ENCODE data around the gene ARL2. TPM values are rescaled to one million over a fixed set of nuclear protein-coding genes. Genes with fewer than 3 reads are reported as not detected.
"Not testable (repeated sequence)": the region's sequence is repeated elsewhere in the genome, so short reads cannot be mapped to it uniquely, and the experiment has no call there.

The ARL2 gene
- total and polyA plus RNA-seq, 11 donors: 90.3 to 241 (median 117) TPM

GRCh38 chr11:64970731-64971151 is 43.2 kb upstream of the ARL2 start:
- 86 to 92% (median 89%) methylated on average over 8 of the region's 8 CpGs for WGBS, 4 donors
- H3K27ac ChIP-seq: no peak overlapping the region
- intact Hi-C loops (cut with DNase I): no loop called here

GRCh38 chr11:64971421-64972233 is 42.3 kb upstream of the ARL2 start, which contains the start of gene MAJIN:
Gene MAJIN (minus strand): TSS chr11:64972108. CDS start chr11:64959405, 12,703 bp downstream.
- peaks cover 0 to 12% (median 10%) of the 10 kb centered on the region in 12 donors for H3K4me1 ChIP-seq
- H3K4me3 ChIP-seq: peak within 1 kb of the TSS in 11 of 12 donors; percentile 12 to 50 (median 45)
- intact Hi-C loops (cut with DNase I): no loop called here
- DNase-seq (peak; percentile 88 to 97 (median 89)), ATAC-seq (peak; percentile 55 to 95 (median 85))
- H3K27ac ChIP-seq: peak within 1 kb of the TSS in 10 of 12 donors; percentile 6 to 61 (median 48)
- peaks cover 0 to 3% (median 0%) of the 10 kb centered on the region in 9 donors for H3K27me3 ChIP-seq
- TF ChIP-seq CTCF (IDR thresholded peaks at IDR 0.05) (no peak), POLR2A (IDR thresholded peaks at IDR 0.05) (peak in 1 of 2 donors; percentile 61)
- whole genome bisulfite sequencing, 4 donors: 13 to 22% (median 15%) methylated on average over 59 to 69 of the region's 69 CpGs
- no peaks in the 10 kb centered on the region for H3K36me3 ChIP-seq
- H3K9me3 ChIP-seq: no peaks in the 10 kb centered on the region

More at GRCh38 chr11:64970731-64971151, 43.2 kb upstream of the ARL2 start:
- TF ChIP-seq CTCF (IDR thresholded peaks at IDR 0.05) (no peak), POLR2A (IDR thresholded peaks at IDR 0.05) (no peak)
- ATAC-seq (no peak), DNase-seq (no peak)
- H3K4me1 ChIP-seq: peaks cover 0 to 12% (median 10%) of the 10 kb centered on the region in 12 donors
- no peaks in the 10 kb centered on the region for H3K9me3 ChIP-seq
- no peaks in the 10 kb centered on the region for H3K36me3 ChIP-seq
- H3K4me3 ChIP-seq: no peak overlapping the region
- H3K27me3 ChIP-seq: peaks cover 0 to 3% (median 0%) of the 10 kb centered on the region in 9 donors

GRCh38 chr11:64974124-64974523 is 39.8 kb upstream of the ARL2 start:
- Histone ChIP-seq H3K4me3 (no peak overlapping the region), H3K27me3 (peaks cover 0 to 3% (median 0%) of the 10 kb centered on the region in 9 donors), H3K4me1 (peaks cover 0 to 12% (median 10%) of the 10 kb centered on the region in 12 donors), H3K27ac (no peak overlapping the region), H3K36me3 (no peaks in the 10 kb centered on the region), H3K9me3 (no peaks in the 10 kb centered on the region)
- no peak for ATAC-seq
- DNase-seq: no peak
- intact Hi-C loops (cut with DNase I): no loop called here
- 79 to 89% (median 80%) methylated on average over 5 of the region's 5 CpGs for WGBS, 4 donors
- no peak for TF ChIP-seq CTCF (IDR thresholded peaks at IDR 0.05)
- TF ChIP-seq POLR2A (IDR thresholded peaks at IDR 0.05): no peak

GRCh38 chr11:64976651-64977050 is 37.3 kb upstream of the ARL2 start:
- Histone ChIP-seq H3K9me3 (no peaks in the 10 kb centered on the region), H3K4me3 (no peak overlapping the region), H3K27me3 (peaks cover 0 to 3% (median 0%) of the 10 kb centered on the region in 9 donors), H3K4me1 (peaks cover 0 to 9% (median 7%) of the 10 kb centered on the region in 12 donors), H3K36me3 (no peaks in the 10 kb centered on the region), H3K27ac (no peak overlapping the region)
- 71 to 82% (median 78%) methylated on average over 2 of the region's 2 CpGs for WGBS, 4 donors
- intact Hi-C loops (cut with DNase I): loop anchor here in 1 of 10 donors (5.0 kb wide), 1 partner anchor 49 kb away; no protein-coding TSS in a partner anchor
- TF ChIP-seq CTCF (IDR thresholded peaks at IDR 0.05): no peak
- TF ChIP-seq POLR2A (IDR thresholded peaks at IDR 0.05): no peak
- ATAC-seq (no peak), DNase-seq (no peak)

GRCh38 chr11:64983339-64983738 is 30.6 kb upstream of the ARL2 start:
- H3K4me3 ChIP-seq; H3K27ac ChIP-seq; H3K9me3 ChIP-seq; H3K4me1 ChIP-seq; ATAC-seq; H3K36me3 ChIP-seq; H3K27me3 ChIP-seq; DNase-seq; intact Hi-C loops (cut with DNase I): not testable (repeated sequence)
- WGBS, 4 donors: 72 to 89% (median 86%) methylated on average over 5 of the region's 5 CpGs
